NB4 (cell line): Measurements from ENCODE around the gene ADAMTSL3.

ENCODE experiments used
- DNase-seq: peaks from one replicate; pipeline ENCODE4 v3.0.0; 2010; ENCODE audit warnings: low read depth
- H3K4me3 ChIP-seq: one replicate; pipeline ENCODE4 v1.5.1; 2011; ENCODE audit warnings: mild to moderate bottlenecking, low read depth, low read length, moderate library complexity
- MYC ChIP-seq: IDR thresholded peaks from 2 replicates; pipeline ENCODE4 v1.6.1; 2011; ENCODE audit warnings: low read depth, low read length
- POLR2A ChIP-seq: IDR thresholded peaks from 2 replicates; pipeline ENCODE4 v1.6.1; 2011; ENCODE audit warnings: mild to moderate bottlenecking; ENCODE audit not compliant: insufficient read length; ENCODE audit errors: extremely low read depth
- TF ChIP-seq, protein P1 (sequence below): IDR thresholded peaks from one replicate; pipeline ENCODE4 v1.5.1; 2012; ENCODE audit warnings: low read depth, low read length
- TF ChIP-seq, protein P2 (sequence below): IDR thresholded peaks from 2 replicates; pipeline ENCODE4 v1.6.1; 2011; ENCODE audit warnings: low read depth, low read length

Gene ADAMTSL3

DNA sequence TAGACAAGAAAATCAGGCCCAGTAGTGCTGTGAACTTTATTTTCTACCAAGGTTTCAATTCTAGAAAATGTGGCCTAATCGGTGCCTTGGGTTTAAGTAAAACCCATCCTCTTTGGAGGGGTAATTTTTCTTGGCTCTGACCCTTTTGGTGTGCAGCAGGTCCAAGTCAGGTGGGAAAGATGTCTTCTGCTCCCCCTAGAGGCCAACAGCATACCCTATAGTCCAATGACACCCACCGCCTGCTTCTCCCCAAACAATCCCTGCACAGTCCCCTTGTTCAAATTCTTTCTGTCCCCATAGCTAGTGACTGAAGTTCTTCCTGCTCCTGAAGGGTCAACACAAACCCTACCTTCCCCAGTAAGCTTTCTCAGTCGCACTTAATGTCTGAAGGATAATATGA lies 319.9 kb downstream of the ADAMTSL3 start:
- H3K4me3 ChIP-seq, result no peak overlapping the region
- DNase-seq, result peak; percentile 23
- TF ChIP-seq, protein P1, sequence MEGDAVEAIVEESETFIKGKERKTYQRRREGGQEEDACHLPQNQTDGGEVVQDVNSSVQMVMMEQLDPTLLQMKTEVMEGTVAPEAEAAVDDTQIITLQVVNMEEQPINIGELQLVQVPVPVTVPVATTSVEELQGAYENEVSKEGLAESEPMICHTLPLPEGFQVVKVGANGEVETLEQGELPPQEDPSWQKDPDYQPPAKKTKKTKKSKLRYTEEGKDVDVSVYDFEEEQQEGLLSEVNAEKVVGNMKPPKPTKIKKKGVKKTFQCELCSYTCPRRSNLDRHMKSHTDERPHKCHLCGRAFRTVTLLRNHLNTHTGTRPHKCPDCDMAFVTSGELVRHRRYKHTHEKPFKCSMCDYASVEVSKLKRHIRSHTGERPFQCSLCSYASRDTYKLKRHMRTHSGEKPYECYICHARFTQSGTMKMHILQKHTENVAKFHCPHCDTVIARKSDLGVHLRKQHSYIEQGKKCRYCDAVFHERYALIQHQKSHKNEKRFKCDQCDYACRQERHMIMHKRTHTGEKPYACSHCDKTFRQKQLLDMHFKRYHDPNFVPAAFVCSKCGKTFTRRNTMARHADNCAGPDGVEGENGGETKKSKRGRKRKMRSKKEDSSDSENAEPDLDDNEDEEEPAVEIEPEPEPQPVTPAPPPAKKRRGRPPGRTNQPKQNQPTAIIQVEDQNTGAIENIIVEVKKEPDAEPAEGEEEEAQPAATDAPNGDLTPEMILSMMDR, result peak; percentile 53
- TF ChIP-seq, protein P2, sequence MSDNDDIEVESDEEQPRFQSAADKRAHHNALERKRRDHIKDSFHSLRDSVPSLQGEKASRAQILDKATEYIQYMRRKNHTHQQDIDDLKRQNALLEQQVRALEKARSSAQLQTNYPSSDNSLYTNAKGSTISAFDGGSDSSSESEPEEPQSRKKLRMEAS, result no peak
- TF ChIP-seq MYC (no peak), POLR2A (no peak)

DNA sequence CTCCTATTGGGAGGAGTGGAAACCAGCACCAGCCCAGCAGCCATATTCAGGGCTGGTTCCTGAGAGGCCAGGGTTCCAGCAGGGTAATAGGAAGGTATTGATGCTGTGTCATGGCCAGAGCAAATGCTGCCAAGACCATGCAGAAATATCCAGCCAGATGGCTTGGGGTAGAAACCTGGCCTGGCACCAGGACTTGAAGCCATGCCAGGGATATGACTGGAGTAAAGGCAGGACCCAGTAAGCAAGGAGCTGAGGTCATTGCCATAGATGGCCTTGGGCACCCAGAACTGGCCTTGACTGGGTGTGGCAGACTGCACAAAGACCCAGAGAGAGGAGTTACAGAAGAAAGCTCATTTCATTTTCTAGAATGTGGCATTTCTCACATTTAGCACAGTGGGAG lies 324.1 kb downstream of the ADAMTSL3 start:
- H3K4me3 ChIP-seq, result no peak overlapping the region
- DNase-seq, result no peak
- TF ChIP-seq, protein P2, result no peak
- no peak for TF ChIP-seq POLR2A
- TF ChIP-seq MYC, result no peak
- TF ChIP-seq, protein P1, result no peak

DNA sequence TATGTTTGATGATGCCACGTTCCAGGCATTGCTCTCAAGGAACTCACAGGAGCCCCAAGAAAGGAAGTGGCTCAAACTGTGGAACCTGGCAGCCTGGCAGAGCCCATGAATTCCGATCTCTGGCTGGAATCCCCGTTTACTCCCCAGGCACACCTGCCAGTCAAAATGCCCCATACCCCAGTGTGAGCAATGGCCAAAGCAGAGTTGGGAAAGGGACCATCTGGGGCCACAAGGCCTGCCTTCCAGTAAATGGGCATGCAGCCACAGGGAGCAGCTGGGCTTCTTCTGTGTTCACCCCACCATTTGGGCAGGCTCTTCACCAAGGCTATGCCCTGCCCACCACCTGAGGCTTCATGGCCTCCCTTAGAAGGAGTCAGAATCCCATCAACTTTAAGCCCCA lies 324.7 kb downstream of the ADAMTSL3 start:
- no peak overlapping the region for H3K4me3 ChIP-seq
- DNase-seq, result no peak
- TF ChIP-seq MYC, result no peak
- TF ChIP-seq, protein P1, result no peak
- TF ChIP-seq, protein P2, result no peak
- TF ChIP-seq POLR2A, result no peak

DNA sequence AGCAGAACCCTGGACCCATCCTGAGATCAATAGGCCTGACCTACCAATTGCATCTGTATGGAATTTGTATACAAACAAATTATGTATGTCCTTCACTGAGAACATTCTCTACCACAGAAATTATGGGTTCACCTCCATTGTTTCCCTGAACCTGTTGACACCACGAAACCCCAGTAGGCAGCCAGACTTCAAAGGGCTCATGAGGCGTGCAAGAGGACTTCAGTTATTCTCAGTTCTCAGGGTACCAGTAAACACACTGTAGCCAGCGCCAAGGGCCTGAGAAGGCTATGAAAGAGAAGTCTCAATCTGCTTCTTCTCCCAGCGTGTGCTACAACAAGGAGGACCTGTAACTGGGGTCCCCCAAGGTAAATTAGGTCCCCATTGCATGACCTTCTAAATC lies 326.7 kb downstream of the ADAMTSL3 start:
- H3K4me3 ChIP-seq, result no peak overlapping the region
- no peak for DNase-seq
- TF ChIP-seq, protein P2, result no peak
- TF ChIP-seq POLR2A, result no peak
- TF ChIP-seq, protein P1, result no peak
- no peak for TF ChIP-seq MYC

DNA sequence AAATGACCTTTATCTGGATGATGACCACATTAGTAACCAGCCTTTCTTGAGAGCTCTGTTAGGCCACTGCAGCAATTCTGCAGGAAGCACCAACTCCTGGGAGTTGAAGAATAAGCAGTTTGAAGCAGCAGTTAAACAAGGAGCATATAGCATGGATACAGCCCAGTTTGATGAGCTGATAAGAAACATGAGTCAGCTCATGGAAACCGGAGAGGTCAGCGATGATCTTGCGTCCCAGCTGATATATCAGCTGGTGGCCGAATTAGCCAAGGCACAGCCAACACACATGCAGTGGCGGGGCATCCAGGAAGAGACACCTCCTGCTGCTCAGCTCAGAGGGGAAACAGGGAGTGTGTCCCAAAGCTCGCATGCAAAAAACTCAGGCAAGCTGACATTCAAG lies 328.8 kb downstream of the ADAMTSL3 start:
- no peak for TF ChIP-seq MYC
- H3K4me3 ChIP-seq, result no peak overlapping the region
- no peak for DNase-seq

DNA sequence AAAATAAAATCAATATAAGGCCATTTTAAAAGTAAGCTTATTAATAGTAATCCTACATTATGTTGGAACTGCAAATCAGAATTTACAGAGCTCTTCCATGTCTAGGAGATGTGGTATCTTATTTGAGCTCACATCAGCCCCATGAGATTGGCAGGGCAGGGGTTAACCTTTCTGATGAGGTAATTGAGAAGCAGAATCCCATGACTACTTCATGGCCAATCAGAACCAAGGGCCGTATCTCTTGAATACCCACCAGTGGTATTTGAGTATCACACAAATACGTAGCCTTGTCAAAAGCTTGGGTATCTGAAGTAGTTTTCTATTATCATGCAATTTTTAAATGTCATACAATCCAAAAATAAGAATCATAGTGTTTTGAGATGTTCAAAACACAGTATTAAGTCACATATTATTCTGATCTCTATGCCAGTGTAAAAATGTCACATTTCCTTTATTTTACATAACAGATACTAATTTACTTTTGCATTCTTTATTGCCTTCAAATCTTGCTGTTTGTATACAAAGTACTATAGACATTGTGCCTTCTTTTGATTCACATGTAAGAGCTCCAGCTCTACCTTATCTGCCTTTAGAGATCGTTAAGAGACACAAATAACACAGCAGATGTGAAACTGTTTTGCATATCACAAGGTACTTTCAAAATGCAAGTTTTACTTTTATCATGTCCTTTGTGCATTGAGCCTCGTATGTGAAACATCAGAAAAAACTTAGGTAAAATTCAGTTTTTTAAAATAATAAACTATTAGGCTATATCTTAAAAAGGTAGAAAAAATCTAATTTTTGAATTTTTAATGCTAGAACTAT lies 329.9 kb downstream of the ADAMTSL3 start:
- TF ChIP-seq, protein P2, result no peak
- no peak for TF ChIP-seq POLR2A
- TF ChIP-seq MYC, result no peak
- TF ChIP-seq, protein P1, result no peak
- DNase-seq, result no peak
- no peak overlapping the region for H3K4me3 ChIP-seq
